ENCODE data around the gene SLC6A5. TPM values are rescaled to one million over a fixed set of nuclear protein-coding genes. Genes with fewer than 3 reads are reported as not detected.

Gene SLC6A5
- total RNA-seq, 6 experiments from 2014 or later = not detected

DNA sequence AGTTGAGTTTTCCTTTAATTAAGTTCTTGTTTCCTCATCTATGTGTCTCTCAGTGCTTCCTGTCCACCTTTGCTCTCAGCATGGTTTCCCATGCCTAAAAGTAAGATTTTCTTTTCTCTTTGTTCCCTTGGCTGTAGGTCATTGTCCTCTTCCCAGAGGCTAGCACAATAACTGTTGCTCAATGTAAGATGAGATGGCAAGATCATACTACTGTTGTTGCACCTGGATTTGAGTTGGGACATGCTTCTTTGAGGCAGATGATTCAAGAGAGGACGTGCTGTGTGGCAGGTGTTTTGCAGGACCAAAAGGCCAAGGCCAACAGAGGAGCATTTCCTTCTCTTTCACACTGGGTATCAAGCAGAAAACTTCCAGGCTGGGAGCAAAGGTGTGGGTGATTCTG is 58.7 kb downstream of the SLC6A5 start:
- intact Hi-C loops (cut with DNase I) = no loop called here
- ATAC-seq = no peak
- no peak for TF ChIP-seq POLR2A (IDR thresholded peaks at IDR 0.05)
- TF ChIP-seq, protein P1, sequence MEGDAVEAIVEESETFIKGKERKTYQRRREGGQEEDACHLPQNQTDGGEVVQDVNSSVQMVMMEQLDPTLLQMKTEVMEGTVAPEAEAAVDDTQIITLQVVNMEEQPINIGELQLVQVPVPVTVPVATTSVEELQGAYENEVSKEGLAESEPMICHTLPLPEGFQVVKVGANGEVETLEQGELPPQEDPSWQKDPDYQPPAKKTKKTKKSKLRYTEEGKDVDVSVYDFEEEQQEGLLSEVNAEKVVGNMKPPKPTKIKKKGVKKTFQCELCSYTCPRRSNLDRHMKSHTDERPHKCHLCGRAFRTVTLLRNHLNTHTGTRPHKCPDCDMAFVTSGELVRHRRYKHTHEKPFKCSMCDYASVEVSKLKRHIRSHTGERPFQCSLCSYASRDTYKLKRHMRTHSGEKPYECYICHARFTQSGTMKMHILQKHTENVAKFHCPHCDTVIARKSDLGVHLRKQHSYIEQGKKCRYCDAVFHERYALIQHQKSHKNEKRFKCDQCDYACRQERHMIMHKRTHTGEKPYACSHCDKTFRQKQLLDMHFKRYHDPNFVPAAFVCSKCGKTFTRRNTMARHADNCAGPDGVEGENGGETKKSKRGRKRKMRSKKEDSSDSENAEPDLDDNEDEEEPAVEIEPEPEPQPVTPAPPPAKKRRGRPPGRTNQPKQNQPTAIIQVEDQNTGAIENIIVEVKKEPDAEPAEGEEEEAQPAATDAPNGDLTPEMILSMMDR (IDR thresholded peaks at IDR 0.05) = no peak

DNA sequence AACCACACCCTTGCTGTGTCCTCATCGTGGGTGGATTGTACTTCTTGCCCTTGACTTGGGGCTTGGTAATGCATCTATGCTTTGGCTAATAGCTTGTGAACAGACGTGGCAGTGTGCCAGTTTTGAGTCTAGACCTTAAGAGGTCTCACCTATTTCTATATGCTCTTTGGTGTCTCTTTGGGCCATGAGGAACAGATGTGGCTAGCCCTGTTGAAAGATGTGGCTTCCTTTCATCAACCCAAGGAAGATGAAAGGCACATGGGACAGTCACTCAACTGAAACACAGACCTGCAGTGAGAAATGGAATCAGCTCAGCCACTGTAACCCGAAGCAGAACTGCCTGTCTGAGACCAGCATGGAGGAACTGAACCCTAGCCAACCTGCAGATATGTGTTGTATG is 62.0 kb downstream of the SLC6A5 start:
- intact Hi-C loops (cut with DNase I) = no loop called here
- ATAC-seq = no peak
- Histone ChIP-seq H3K27ac (no peak overlapping the region), H3K9me3 (no peaks in the 10 kb centered on the region), H3K36me3 (no peaks in the 10 kb centered on the region), H3K27me3 (no peaks in the 10 kb centered on the region), H3K4me3 (no peak overlapping the region), H3K4me1 (no peaks in the 10 kb centered on the region)
- DNase-seq = no peak
- 40% methylated on average over 3 of the region's 3 CpGs for WGBS (ENCODE audit: insufficient coverage, low coverage, low lambda C conversion rate, missing lambda C conversion rate)
- TF ChIP-seq, protein P1 (IDR thresholded peaks at IDR 0.05) = no peak
- no peak for TF ChIP-seq POLR2A (IDR thresholded peaks at IDR 0.05)

More for the DNA sequence above, 58.7 kb downstream of the SLC6A5 start:
- Histone ChIP-seq H3K4me1 (no peaks in the 10 kb centered on the region), H3K27me3 (no peaks in the 10 kb centered on the region), H3K4me3 (no peak overlapping the region), H3K36me3 (no peaks in the 10 kb centered on the region), H3K9me3 (no peaks in the 10 kb centered on the region), H3K27ac (no peak overlapping the region)
- WGBS (ENCODE audit: insufficient coverage, low coverage, low lambda C conversion rate, missing lambda C conversion rate) = 8% methylated on average over 1 of the region's 1 CpG
- no peak for DNase-seq

DNA sequence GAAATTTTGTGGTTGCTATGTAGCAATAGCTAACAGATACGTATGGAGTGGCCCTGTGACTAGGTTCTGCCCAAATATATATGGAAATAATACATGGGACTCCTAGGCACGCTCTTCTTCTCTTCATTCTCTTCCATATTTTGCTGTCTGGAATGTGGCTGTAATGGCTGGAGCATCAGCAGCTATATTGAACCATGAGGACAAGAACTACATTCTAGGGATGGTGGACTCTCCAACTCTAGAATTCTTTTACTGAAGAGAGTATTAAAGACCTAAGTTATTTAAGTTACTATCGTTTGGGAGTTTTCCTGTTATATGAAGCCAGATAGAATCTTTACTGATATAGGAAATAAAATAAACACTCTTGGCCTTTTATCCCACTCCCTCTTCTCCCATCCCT is 62.4 kb downstream of the SLC6A5 start:
- 39% methylated on average over 3 of the region's 3 CpGs for WGBS (ENCODE audit: insufficient coverage, low coverage, low lambda C conversion rate, missing lambda C conversion rate)
- TF ChIP-seq POLR2A (IDR thresholded peaks at IDR 0.05) = no peak
- TF ChIP-seq, protein P1 (IDR thresholded peaks at IDR 0.05) = no peak
- Histone ChIP-seq H3K27me3 (no peaks in the 10 kb centered on the region), H3K36me3 (no peaks in the 10 kb centered on the region), H3K27ac (no peak overlapping the region), H3K9me3 (no peaks in the 10 kb centered on the region), H3K4me3 (no peak overlapping the region), H3K4me1 (no peaks in the 10 kb centered on the region)
- ATAC-seq (no peak), DNase-seq (no peak)
- intact Hi-C loops (cut with DNase I) = no loop called here

DNA sequence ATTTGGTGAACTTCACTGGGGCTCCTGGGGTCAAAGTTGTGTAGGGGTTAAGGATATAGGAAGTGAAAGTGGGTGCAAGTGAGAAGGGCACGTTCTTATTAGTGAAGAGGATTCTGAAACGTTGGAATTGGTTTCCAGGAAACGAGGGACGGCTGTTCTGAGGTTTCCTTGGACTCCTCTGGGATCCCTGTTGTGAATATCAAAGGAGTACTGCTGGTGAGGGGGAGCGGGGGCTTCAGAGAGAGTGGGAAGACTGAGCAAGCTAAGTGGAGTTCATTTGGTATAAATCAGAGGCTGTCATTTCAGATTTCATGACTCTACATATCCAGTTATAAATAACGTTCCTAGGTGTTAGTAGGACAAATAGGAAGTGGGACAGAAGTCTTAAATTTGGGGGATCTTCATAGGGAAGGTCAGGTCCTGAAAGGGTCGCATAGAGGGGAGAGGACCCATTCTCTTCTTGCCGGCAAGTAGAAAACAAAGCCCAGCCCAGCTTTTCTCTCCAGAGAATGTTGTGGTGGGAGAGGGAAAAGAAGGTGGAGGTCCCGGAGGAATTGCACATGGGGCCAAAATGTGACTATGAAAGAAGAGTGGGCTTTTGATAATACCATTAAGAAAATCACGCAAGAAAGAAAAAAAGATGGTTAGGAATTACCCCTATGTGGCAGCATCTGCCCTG is 68.9 kb downstream of the SLC6A5 start:
- Histone ChIP-seq H3K9me3 (no peaks in the 10 kb centered on the region), H3K27ac (no peak overlapping the region), H3K4me3 (no peak overlapping the region), H3K36me3 (no peaks in the 10 kb centered on the region), H3K27me3 (peaks cover 0 to 7% of the 10 kb centered on the region in 2 donors), H3K4me1 (peaks cover 0 to 9% (median 0%) of the 10 kb centered on the region in 4 donors)
- ATAC-seq (no peak), DNase-seq (no peak)
- intact Hi-C loops (cut with DNase I) = no loop called here
- TF ChIP-seq, protein P1 (IDR thresholded peaks at IDR 0.05) = no peak
- no peak for TF ChIP-seq POLR2A (IDR thresholded peaks at IDR 0.05)
- WGBS (ENCODE audit: insufficient coverage, low coverage, low lambda C conversion rate, missing lambda C conversion rate) = 5% methylated on average over 10 of the region's 10 CpGs
